Epithelial cell of esophagus (primary cell): ENCODE results near the gene ATXN1L.

Experiments
- DNase-seq: peaks from one replicate; pipeline ENCODE4 v3.0.0; 2010; ENCODE audit warnings: low read depth
- H3K4me3 ChIP-seq: 2 replicates; pipeline ENCODE4 v1.5.1; 2011; ENCODE audit warnings: mild to moderate bottlenecking, low read length, control low read depth
- TF ChIP-seq, protein P1 (sequence below): IDR thresholded peaks from 2 replicates; pipeline ENCODE4 v1.5.1; 2011; ENCODE audit warnings: low read depth, mild to moderate bottlenecking, low read length, control low read depth, inconsistent platforms; ENCODE audit not compliant: insufficient read depth; ENCODE audit errors: missing control alignments

The ATXN1L gene

DNA sequence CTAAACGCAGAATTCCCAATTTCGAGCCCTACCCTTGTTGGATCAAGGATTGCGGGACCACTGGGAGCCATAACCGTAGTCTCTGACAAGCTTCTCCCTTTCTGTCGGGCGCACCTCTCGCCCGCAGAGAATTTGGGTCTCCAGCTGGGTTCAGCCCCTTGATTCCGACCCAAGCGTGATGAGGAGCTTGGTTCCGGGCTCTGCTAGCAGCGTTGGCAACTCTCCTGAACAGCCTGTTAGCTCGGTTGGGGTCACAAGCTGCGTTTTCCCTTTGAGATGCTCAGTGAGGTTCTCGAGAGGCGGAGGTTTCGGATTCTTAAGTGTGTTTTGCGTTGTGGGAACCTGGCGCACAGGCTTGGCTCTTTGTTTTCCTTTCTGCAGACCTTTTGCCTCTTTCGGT, 655 bp downstream of the ATXN1L start:
- DNase-seq: peak; percentile 11

DNA sequence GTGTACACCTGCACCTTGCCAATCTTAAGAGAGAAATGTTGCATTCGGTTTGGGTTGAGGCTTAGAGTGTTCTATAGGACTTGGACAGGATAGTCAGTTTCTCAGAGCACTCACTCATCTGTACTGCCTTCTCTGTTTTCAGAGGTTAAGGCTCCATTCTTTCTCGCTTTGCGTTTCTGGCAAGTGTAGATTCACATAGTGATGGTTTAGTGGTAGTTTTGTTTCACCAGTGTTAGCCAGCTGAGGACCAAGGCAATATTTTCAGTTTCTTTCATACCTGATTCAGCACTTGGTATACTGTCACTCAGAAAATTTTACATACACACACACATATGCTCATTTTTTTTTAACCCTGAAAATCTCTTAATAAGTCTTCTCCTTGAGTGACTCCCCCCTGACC, 1.3 kb downstream of the ATXN1L start:
- H3K4me3 ChIP-seq: peak overlapping the region; percentile 97
- TF ChIP-seq, protein P1, sequence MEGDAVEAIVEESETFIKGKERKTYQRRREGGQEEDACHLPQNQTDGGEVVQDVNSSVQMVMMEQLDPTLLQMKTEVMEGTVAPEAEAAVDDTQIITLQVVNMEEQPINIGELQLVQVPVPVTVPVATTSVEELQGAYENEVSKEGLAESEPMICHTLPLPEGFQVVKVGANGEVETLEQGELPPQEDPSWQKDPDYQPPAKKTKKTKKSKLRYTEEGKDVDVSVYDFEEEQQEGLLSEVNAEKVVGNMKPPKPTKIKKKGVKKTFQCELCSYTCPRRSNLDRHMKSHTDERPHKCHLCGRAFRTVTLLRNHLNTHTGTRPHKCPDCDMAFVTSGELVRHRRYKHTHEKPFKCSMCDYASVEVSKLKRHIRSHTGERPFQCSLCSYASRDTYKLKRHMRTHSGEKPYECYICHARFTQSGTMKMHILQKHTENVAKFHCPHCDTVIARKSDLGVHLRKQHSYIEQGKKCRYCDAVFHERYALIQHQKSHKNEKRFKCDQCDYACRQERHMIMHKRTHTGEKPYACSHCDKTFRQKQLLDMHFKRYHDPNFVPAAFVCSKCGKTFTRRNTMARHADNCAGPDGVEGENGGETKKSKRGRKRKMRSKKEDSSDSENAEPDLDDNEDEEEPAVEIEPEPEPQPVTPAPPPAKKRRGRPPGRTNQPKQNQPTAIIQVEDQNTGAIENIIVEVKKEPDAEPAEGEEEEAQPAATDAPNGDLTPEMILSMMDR: no peak
- DNase-seq: no peak

More for the DNA sequence above, 655 bp downstream of the ATXN1L start:
- TF ChIP-seq, protein P1: no peak
- peak overlapping the region; percentile 97 for H3K4me3 ChIP-seq

DNA sequence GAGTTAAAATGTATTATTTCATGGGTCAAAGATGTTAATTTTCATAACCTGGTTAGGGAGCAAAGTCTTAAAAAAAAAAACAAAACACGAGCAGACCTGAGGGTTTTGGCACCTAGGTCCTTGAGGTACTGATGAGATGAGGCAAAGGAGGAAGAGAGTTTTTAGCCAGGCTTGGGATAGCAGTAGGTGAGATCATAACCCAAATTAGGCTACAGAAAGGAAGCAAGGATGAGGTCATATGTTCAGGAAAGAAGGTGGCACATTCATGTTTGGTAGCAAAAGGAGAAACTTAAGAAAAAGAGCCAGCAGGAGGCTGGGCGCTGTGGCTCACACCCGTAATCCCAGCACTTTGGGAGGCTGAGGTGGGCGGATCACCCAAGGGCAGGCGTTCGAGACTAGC, 2.8 kb downstream of the ATXN1L start:
- TF ChIP-seq, protein P1: no peak
- DNase-seq: no peak
- H3K4me3 ChIP-seq: no peak overlapping the region

DNA sequence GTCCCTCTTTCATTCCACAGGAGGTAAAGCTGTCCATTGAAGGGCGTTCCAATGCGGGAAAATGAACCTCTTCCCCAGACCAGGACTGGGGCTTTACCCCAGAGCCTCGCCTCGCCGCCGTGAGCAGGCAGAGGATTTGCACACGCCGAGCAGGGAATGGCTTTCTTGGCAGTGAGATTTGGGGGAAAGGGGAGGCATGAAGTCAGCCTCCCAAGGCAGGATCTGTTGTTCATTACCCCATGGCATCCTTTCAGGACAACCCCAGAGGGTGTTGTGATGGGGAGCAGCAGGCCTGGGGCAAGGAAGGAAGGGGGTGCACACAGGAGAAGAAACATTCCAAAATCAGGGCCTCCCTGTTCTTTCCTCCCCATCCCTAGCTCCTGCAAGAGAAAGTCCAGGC, 6.0 kb downstream of the ATXN1L start:
- TF ChIP-seq, protein P1: no peak
- H3K4me3 ChIP-seq: no peak overlapping the region
- no peak for DNase-seq

GRCh38 chr16:71852158-71852557, 6.4 kb downstream of the ATXN1L start:
- TF ChIP-seq, protein P1: no peak

GRCh38 chr16:71852561-71852960, 6.8 kb downstream of the ATXN1L start:
- DNase-seq: no peak
- TF ChIP-seq, protein P1: no peak
- no peak overlapping the region for H3K4me3 ChIP-seq

More at GRCh38 chr16:71852158-71852557, 6.4 kb downstream of the ATXN1L start:
- no peak for DNase-seq
- H3K4me3 ChIP-seq: no peak overlapping the region

DNA sequence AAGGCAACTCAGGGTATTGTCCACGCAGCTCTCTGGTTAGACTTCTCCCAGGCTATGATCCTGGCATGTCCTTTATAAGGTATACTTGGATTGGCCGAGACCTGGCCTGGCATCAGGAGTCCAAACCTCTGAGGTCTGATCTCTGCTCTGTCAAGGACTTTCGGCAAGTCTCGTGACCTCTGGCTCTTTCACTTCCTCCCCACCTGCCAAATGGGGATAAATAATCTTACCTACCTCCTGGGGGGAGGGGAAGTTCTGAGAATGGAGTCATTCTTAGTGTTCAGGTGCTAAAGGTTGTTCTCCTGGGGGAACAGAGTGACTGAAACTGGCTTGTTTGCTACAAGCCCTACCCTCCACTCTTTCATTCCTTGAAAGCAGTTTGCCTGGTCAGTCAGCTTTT, 7.6 kb downstream of the ATXN1L start:
- TF ChIP-seq, protein P1: no peak
- H3K4me3 ChIP-seq: no peak overlapping the region
- no peak for DNase-seq
